Activated CD4-positive, alpha-beta T cell treated with anti-CD3 and anti-CD28 coated beads, Interleukin-2, amount 50 U/mL, for 4 hours (primary cell): Measurements from ENCODE around the gene KCNH8.

Experiments
- DNase-seq, 2 experiments: peaks; one replicate each; pipeline ENCODE4 v3.0.0-alpha.2; 2020

KCNH8 gene

DNA sequence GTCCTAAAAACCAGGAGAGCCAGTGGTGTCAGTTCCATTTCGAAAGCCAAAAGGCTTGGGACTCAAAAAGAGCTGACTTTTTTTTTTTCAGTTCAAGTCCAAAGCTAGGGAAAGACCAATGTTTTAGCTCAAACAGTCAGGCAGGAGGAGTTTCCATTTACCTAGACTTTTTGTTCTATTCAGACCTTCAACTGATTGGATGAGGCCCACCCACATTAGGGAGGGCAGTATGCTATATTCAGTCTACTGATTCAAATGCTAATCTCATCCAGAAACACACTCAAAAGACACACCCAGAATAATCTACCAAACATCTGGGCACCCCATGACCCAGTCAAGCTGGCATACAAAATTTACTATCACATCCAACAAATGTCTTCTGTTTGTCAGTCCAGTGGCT is 374.0 kb downstream of the KCNH8 start:
- DNase-seq = no peak

DNA sequence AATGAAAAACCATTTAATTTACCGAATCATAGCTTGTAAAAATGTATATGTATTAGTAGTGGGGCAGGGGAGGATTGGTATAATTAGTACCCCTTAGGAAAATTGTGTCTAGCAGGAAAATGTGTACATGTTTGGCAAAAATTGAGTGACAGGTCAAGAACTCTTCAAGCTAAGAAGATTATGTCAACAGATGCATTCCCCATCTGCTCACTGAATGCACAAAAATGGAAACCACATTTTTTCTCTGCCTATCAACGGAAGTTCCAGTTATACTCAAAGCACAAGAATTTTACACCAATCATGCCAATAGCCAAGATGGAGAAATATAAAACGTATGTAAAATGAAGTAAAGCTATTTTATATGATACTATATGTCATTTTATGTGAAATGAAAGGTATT is 377.8 kb downstream of the KCNH8 start:
- DNase-seq = no peak

DNA sequence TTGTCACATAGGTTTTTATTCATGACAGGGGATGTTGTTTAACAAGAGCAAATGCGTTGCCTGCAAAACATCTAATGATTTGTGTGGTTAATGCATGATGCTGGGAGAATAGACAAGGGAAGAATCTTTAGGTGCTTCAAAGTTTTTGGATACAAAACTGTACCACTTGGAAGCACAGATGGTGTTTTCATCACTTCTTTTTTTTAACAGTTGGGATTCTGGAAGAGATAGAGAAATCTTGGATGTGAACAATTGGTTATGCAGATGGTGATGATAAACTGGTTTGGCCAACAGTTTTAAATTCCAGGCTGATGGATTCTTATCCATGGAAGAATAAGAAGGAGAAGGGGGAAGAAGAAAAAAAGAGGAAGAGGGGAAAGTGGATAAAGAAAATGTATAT is 379.4 kb downstream of the KCNH8 start:
- DNase-seq = no peak

DNA sequence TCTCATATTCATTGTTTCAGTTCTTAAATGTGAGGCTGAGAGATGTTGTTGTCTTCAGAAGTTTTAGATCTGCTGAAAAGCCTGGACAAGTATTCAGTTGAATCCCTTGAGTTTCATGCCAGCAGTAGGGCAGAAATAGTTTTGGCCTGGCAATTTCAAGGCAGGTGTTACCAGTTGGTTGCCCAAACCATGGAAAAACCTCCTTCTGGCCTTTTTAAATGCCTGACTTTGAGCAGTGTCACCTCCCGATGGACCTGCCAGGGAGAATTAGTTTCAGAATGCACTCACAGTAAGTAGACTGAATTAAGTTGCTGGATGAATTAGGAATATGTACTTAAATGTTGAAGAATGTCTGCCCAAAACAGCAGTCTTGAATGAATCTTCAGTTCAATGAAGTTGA is 383.1 kb downstream of the KCNH8 start:
- no peak for DNase-seq

DNA sequence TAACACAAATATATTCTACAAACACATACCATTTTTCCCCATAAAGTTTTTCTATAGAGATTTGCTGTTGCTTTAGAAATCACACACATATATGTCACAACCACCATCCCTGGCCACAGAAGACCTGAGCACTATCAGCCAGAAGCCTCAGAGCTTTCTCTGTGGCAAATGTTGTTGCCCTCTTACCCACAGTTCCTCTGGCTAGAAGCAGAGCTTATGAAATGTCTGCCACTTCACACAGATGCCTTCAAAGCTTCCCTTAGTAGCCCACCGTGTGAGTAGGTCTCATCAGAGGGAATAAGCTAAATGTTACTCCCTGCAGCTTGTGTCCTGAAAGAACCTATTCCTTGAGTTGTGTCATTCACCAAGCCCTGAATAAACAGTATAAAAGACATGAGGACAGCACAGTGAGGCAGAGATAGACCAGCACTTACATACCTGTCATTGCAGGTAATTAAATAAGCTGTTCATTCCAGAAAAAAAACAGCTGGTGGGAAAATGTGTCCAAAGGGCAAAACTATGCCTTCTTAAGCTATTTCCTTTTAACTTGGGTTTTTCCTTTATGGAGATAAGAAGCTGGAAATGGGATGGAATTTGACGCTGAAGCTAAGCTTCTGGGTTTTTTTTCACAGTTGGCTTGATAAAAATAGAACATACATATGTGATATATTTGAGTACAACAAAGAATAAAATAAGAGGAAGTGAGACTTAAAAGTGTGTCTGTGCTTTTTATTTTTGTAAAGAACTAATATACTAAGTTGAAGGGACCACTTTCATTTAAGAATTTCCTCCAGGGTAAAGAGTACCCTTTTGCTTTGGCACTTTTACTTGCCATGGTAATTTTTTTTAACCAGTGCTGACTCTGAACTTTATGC is 391.4 kb downstream of the KCNH8 start:
- no peak for DNase-seq

DNA sequence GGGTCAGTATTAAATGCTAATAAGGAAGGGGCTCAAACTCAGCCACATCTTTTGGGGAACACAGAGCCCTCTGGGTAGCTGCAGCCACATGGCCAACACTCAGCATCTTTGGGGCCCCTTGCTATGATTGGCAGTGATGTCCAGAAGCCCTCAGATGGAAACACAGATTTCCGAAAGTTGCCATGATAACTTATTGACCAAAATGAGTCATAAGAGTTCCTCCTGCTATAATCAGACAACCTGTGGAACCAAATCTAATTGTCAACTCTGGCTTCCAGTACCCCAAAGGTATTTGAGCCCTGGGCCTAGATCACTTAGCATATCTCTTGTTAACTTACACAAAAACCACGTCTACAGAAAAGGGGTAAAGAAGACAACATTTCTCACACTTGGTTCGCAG is 392.2 kb downstream of the KCNH8 start:
- no peak for DNase-seq

DNA sequence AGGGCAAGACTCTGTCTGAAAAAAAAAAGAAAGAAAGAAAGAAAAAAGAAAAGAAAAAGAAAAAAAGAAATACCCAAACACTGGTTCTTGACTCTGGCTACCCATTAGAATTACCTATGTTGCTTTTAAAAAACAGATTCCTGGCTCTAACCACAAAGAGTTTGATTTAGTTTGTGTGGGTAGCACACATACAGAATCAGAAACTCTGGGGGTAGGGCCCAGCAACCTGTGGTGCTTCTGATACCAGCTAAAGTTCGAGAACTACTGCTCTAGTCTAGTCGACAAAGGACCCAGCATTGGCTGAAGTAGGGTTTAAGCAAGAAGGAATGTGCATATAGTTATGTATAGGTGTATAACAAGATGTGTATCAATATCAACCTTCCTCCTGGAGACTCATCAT is 393.0 kb downstream of the KCNH8 start:
- DNase-seq = no peak

DNA sequence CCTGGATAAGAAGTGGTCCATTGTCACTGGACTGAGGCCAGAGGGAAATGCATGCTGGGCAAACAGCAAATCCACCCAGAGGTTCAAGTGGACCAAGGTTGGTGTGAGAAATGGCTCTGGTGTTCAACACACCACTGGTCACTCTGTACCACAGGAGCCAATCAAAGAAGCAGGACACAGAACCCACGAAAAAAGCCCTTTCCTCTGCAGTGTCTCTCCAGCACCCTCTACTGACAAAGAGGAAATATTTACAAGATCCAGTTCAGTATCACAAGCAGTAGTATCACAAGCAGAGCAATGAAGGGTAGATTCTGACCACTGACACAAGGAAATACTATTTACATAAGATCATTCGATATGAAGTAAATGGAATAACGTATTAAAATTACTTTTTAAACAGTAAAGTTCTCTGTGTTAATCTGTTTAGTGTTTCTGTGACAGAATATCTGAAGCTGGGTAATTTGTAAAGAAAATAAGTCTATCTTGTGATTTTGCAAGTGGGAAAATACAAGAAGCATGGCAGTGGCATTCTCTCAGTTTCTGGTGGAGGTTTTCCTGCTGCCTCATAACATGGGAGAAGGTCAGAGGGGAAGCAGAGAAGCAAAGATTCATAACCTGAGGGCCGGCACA is 395.0 kb downstream of the KCNH8 start:
- DNase-seq = no peak

DNA sequence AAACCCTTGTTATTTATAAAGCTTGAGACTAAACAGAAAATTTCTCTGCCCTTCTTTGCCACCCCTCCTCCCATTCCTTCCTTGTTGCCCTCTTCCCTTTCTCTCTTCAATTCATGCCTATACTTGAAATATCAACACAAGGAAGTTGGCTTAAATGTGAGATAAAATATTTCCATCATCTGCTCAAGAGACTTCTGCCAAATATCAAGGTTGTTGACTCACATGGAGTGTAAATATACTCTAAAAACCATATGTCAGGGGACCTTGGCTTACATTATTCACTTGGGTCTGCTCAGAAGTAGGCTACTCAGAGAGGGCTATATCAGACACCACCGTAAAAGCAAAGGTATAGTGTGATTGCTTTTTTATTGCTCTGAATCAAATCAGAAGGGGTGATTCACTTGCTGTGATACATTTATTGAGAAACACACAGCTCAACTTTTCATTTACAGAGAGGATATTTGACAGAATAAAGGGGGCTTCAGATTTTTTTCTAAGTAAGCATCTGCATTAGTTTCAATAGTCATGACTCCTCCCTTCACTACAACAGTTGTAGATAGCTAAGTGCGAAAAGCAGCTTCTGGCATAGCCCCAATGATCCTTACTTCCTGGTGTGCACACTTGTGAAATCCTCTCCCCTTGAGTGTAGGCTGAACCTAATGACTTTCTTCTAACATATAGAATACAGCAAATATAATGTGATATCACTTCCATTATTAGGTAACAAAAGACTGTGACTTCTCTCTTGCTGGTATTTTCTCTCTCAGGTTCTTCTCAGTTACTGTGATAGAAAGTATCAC is 399.6 kb downstream of the KCNH8 start:
- no peak for DNase-seq

DNA sequence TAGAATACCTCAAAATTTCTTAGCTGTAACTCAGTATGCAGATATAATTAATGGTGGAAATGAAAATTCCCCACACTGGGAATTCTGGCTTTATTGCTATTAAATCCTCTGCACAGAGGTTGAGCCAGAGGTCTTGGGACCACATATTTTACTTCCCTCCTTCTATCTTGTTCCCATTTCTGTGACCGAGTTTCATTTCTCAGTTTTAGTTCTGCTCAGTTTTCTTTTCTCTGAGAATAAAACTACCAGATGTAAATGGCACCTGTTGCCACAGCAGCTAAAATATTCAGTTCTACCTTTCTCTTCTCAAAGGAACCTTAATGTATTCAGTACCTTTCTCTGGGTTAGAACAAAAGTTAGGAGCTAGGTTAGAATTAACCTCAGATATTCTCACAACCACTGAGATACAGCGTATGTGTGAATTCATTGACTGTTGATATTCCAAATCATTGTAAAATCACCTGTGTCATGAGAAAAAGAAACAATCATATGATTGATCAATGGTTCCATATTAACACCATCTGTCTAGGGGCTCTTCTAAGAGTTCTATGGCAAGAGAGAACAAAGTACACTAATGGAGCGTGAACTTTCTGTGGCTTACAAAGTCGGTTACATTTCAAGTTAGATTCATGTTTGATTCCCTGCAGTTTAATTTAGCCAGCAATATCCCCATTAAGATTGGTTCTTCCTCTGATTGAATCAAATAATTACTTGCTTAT is 411.6 kb downstream of the KCNH8 start:
- no peak for DNase-seq

DNA sequence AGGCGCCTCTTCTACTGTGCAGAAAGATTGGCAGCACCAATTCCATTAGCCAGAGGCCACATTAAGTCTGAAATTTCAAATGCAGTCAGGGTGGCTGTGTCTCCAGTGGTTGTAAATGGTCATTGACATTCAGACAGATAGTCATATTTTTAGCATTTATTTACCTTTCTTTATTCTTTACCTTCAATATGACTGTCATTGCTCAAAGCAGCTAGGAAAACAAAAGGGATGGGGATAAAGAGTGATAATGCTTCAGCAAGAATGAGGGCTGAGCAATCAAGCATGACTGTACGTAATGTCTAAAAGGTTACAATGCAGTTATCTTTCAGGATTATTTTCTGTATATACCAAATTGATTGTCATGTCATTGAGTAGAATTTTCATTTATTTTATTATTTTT is 425.3 kb downstream of the KCNH8 start:
- no peak for DNase-seq

DNA sequence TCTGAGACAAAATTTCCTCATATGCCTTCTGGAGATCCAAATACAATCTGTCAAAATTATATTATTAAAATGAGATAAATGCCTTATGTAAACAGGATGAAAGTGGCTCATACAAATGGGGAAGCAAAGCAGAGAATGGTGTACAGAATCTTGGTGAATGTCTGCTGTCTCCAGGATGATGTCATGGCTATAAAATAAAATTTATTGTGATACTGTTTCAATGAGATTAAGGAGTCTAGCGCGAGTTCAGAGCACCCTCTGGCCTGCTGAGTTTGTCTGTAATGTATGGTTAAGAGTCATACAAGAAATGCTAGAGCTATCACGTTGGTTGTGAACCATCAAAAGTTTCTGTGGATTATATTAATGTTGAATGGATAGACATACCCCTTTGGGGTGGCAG is 426.0 kb downstream of the KCNH8 start:
- no peak for DNase-seq

DNA sequence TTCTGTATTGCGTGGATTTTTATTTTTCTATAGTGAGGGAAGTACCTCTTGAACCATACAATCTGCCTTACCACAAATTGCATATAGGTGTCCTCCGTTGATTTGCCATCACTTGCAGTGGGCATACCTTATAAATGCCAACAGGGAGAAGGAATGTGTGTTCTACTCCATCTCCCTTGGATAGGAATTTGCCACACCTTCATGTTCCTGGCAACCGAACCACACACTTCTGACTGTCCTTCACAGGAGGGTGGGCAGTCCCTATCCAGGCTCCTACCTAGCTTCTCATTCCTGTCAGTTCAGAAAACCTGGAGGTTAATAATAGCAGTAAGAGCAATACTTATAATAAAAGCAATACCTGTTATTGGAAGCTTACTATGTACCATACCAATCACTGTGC is 428.0 kb downstream of the KCNH8 start:
- no peak for DNase-seq
